HS-5 (cell line): ENCODE results near the gene SPATA32.

ENCODE experiments used
- DNase-seq: peaks from one replicate; pipeline ENCODE4 v3.0.0-alpha.2; 2012; ENCODE audit warnings: low read depth

Gene SPATA32

GRCh38 chr17:45293413-45294211 lies 31.7 kb upstream of the SPATA32 start:
- peak; percentile 82 for DNase-seq

GRCh38 chr17:45292696-45293412 lies 31.0 kb upstream of the SPATA32 start:
- no peak for DNase-seq

GRCh38 chr17:45291171-45291805 lies 29.4 kb upstream of the SPATA32 start:
- DNase-seq = no peak

- DNase-seq = no peak
Observed at GRCh38 chr17:45290269-45290765, 28.4 kb upstream of the SPATA32 start.

- no peak for DNase-seq
Observed at GRCh38 chr17:45289301-45290268, 27.7 kb upstream of the SPATA32 start.

GRCh38 chr17:45288825-45289224 lies 26.9 kb upstream of the SPATA32 start:
- no peak for DNase-seq

- DNase-seq = no peak
Observed at GRCh38 chr17:45287526-45288500, 25.9 kb upstream of the SPATA32 start.

GRCh38 chr17:45286286-45286685 lies 24.4 kb upstream of the SPATA32 start:
- DNase-seq = no peak

GRCh38 chr17:45284176-45285140 lies 22.6 kb upstream of the SPATA32 start:
- DNase-seq = no peak

- DNase-seq = no peak
Observed at GRCh38 chr17:45283711-45284110, 21.8 kb upstream of the SPATA32 start.

- DNase-seq = no peak
Observed at GRCh38 chr17:45282683-45283644, 21.1 kb upstream of the SPATA32 start.

- no peak for DNase-seq
Observed at GRCh38 chr17:45279898-45280297, 18.0 kb upstream of the SPATA32 start.

GRCh38 chr17:45277992-45278391 lies 16.1 kb upstream of the SPATA32 start:
- DNase-seq = no peak

GRCh38 chr17:45277216-45277849 lies 15.4 kb upstream of the SPATA32 start:
- no peak for DNase-seq

GRCh38 chr17:45276031-45276430 lies 14.1 kb upstream of the SPATA32 start:
- no peak for DNase-seq

- no peak for DNase-seq
Observed at GRCh38 chr17:45274033-45274432, 12.1 kb upstream of the SPATA32 start.

- no peak for DNase-seq
Observed at GRCh38 chr17:45273551-45273957, 11.7 kb upstream of the SPATA32 start.
